GM12873 (cell line): ENCODE data around the gene NRBF2.

Source experiments
- CTCF ChIP-seq: IDR thresholded peaks from 2 replicates; pipeline ENCODE4 v1.5.1; 2012; ENCODE audit warnings: low read depth, mild to moderate bottlenecking, moderate library complexity, low read length, control low read depth; ENCODE audit not compliant: insufficient read depth; ENCODE audit errors: missing control alignments

NRBF2 gene

GRCh38 chr10:63115732-63116383, 17.3 kb upstream of the NRBF2 start:
- no peak for TF ChIP-seq CTCF

- TF ChIP-seq CTCF: no peak
Observed at GRCh38 chr10:63116452-63117072, 16.6 kb upstream of the NRBF2 start.

GRCh38 chr10:63119041-63119440, 14.1 kb upstream of the NRBF2 start:
- TF ChIP-seq CTCF: no peak

GRCh38 chr10:63120554-63120953, 12.6 kb upstream of the NRBF2 start:
- TF ChIP-seq CTCF: no peak

GRCh38 chr10:63123727-63124362, 9.3 kb upstream of the NRBF2 start:
- no peak for TF ChIP-seq CTCF

GRCh38 chr10:63125459-63125858, 7.7 kb upstream of the NRBF2 start:
- TF ChIP-seq CTCF: no peak

- no peak for TF ChIP-seq CTCF
Observed at GRCh38 chr10:63128443-63128842, 4.7 kb upstream of the NRBF2 start.
